ENCODE results near the gene NDUFAF2. TPM values are rescaled to one million over a fixed set of nuclear protein-coding genes. Genes with fewer than 3 reads are reported as not detected.

NDUFAF2 gene
- total and polyA plus RNA-seq, 2 of the 13 experiments (the other 11 are each of a cell fraction or from before 2014, with no cell fraction given), result 34.0 to 78.4 TPM

- TF ChIP-seq SNAI1 (CRISPR knock-in tag; IDR thresholded peaks at IDR 0.05; ENCODE audit: borderline replicate concordance), result no peak
Measured at GRCh38 chr5:60958088-60958487, 13.1 kb downstream of the NDUFAF2 start (continued).

DNA sequence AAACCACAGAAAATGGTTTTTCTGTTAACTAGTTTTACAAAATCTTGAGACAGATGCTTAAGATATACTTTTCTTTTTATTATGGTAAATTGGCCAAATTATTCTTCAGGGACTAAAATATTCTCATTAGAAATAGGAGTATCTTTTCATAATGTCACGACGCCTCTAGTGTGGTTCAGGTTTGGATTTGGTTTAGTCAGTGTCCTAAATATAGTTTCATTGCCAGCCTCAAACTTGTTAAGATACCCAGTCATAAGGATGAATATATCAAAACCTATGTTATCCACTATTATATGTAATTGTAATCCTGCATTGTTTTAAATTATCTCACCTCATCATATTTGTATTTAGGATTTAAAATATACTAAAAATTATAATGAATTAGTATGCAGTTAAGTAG lies 13.7 kb downstream of the NDUFAF2 start:
- ATAC-seq, result no peak
- ChIA-PET CTCF (ENCODE audit: low intra/inter-chr PET ratio, low total read pairs) (interaction anchor here (1.3 to 1.6 kb wide), 2 partner anchors 700 to 975 kb away, joined by 3 to 5 read pairs; no protein-coding TSS in a partner anchor), POLR2A (interaction anchor here (1.0 kb wide), 1 partner anchor 14 kb away, joined by 4 read pairs; the partner anchor contains the start of genes ERCC8 and NDUFAF2)
- 100% methylated on average over 2 of the region's 2 CpGs for WGBS (ENCODE audit: low lambda C conversion rate)
- Histone ChIP-seq H3K4me3 (replicated peaks in 1 of 3; ENCODE audit: insufficient read depth in 1 of 3, low read depth in 2 of 3, low read length in 3 of 3) (no peak overlapping the region), H4K20me1 (ENCODE audit: insufficient read depth, low read length) (no peaks in the 10 kb centered on the region), H3K9ac (ENCODE audit: insufficient read depth, low read depth, low read length) (no peak overlapping the region), H3K79me2 (ENCODE audit: insufficient read depth, low read length) (peaks cover 61% of the 10 kb centered on the region), H3K9me3 (ENCODE audit: low read length) (peaks cover 6% of the 10 kb centered on the region; the same call in 1 of the 2 replicates), H3K36me3 (replicated peaks in 1 of 2; ENCODE audit: control insufficient read depth in 1 of 2, insufficient read depth in 2 of 2, low read length in 2 of 2) (no peaks in the 10 kb centered on the region), H3K4me1 (ENCODE audit: insufficient read depth, low read length) (no peaks in the 10 kb centered on the region), H3K4me2 (ENCODE audit: low read depth, low read length) (no peak overlapping the region), H3K27ac (ENCODE audit: extremely low read length, insufficient read depth, low read length) (no peak overlapping the region), H2AFZ (ENCODE audit: low read length) (no peak overlapping the region), H3K27me3 (ENCODE audit: control insufficient read depth in 1 of 2, insufficient read depth in 2 of 2, low read length in 2 of 2) (no peaks in the 10 kb centered on the region)
- intact Hi-C loops (cut with micrococcal nuclease; ENCODE audit: unreplicated experiment), result loop anchor here (10.0 kb wide), 3 partner anchors 206 to 976 kb away; partner anchors contain the start of gene SMIM15
- DNase-seq (ENCODE audit: low spot score), result no peak
- no TSS peak for BruUV-seq (replicated peaks)
- in situ Hi-C loops (cut with HindIII; ENCODE audit: extremely low pct_ligation_motif_present, low pct_unique_long_range_greater_than_20kb), result loop anchor here (25.0 kb wide), 1 partner anchor 979 kb away; no protein-coding TSS in a partner anchor
- FAIRE-seq, result no peak
- TF ChIP-seq ZMYM3 (CRISPR knock-in tag; IDR thresholded peaks at IDR 0.05) (no peak), ZNF589 (CRISPR knock-in tag; conservative IDR thresholded peaks at IDR 0.05) (no peak)
- TF ChIP-seq, protein P1, sequence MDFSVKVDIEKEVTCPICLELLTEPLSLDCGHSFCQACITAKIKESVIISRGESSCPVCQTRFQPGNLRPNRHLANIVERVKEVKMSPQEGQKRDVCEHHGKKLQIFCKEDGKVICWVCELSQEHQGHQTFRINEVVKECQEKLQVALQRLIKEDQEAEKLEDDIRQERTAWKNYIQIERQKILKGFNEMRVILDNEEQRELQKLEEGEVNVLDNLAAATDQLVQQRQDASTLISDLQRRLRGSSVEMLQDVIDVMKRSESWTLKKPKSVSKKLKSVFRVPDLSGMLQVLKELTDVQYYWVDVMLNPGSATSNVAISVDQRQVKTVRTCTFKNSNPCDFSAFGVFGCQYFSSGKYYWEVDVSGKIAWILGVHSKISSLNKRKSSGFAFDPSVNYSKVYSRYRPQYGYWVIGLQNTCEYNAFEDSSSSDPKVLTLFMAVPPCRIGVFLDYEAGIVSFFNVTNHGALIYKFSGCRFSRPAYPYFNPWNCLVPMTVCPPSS (IDR thresholded peaks at IDR 0.05), result no peak

GRCh38 chr5:60959156-60959555 lies 14.2 kb downstream of the NDUFAF2 start:
- H3K4me3 ChIP-seq (replicated peaks in 1 of 3; ENCODE audit: insufficient read depth in 1 of 3, low read depth in 2 of 3, low read length in 3 of 3), result no peak overlapping the region
- intact Hi-C loops (cut with micrococcal nuclease; ENCODE audit: unreplicated experiment) (loop anchor here (10.0 kb wide), 3 partner anchors 206 to 976 kb away; partner anchors contain the start of gene SMIM15), in situ Hi-C loops (cut with HindIII; ENCODE audit: extremely low pct_ligation_motif_present, low pct_unique_long_range_greater_than_20kb) (loop anchor here (25.0 kb wide), 1 partner anchor 978 kb away; no protein-coding TSS in a partner anchor)
- H3K36me3 ChIP-seq (replicated peaks in 1 of 2; ENCODE audit: control insufficient read depth in 1 of 2, insufficient read depth in 2 of 2, low read length in 2 of 2), result no peaks in the 10 kb centered on the region
- H3K9me3 ChIP-seq (ENCODE audit: low read length), result peaks cover 6% of the 10 kb centered on the region; the same call in 1 of the 2 replicates
- FAIRE-seq (no peak), ATAC-seq (no peak), DNase-seq (ENCODE audit: low spot score) (no peak)
- ChIA-PET CTCF (ENCODE audit: low intra/inter-chr PET ratio, low total read pairs) (interaction anchor here (1.3 to 1.6 kb wide), 2 partner anchors 700 to 975 kb away, joined by 3 to 5 read pairs; no protein-coding TSS in a partner anchor), POLR2A (interaction anchor here (1.0 kb wide), 1 partner anchor 14 kb away, joined by 4 read pairs; the partner anchor contains the start of genes ERCC8 and NDUFAF2)
- H3K9ac ChIP-seq (ENCODE audit: insufficient read depth, low read depth, low read length), result no peak overlapping the region
- no peaks in the 10 kb centered on the region for H4K20me1 ChIP-seq (ENCODE audit: insufficient read depth, low read length)
- H3K27me3 ChIP-seq (ENCODE audit: control insufficient read depth in 1 of 2, insufficient read depth in 2 of 2, low read length in 2 of 2), result no peaks in the 10 kb centered on the region
- no peak overlapping the region for H3K27ac ChIP-seq (ENCODE audit: extremely low read length, insufficient read depth, low read length)
- no peak overlapping the region for H3K4me2 ChIP-seq (ENCODE audit: low read depth, low read length)
- H3K4me1 ChIP-seq (ENCODE audit: insufficient read depth, low read length), result no peaks in the 10 kb centered on the region
- H3K79me2 ChIP-seq (ENCODE audit: insufficient read depth, low read length), result peaks cover 56% of the 10 kb centered on the region
- BruUV-seq (replicated peaks), result no TSS peak
- no peak for TF ChIP-seq NFATC3 (CRISPR knock-in tag; IDR thresholded peaks at IDR 0.05)
- TF ChIP-seq STAG1 (CRISPR knock-in tag; IDR thresholded peaks at IDR 0.05), result 0 out of 2 replicates have a peak, but pooled peaks have one; percentile 8
- TF ChIP-seq ZSCAN29 (CRISPR knock-in tag; conservative IDR thresholded peaks at IDR 0.05), result no peak
- no peak for TF ChIP-seq SRF (IDR thresholded peaks at IDR 0.05; ENCODE audit: low read depth, low read length)
- no peak for TF ChIP-seq ZNF891 (CRISPR knock-in tag; IDR thresholded peaks at IDR 0.05)
- no peak for TF ChIP-seq ZNF776 (CRISPR knock-in tag; IDR thresholded peaks at IDR 0.05)
- TF ChIP-seq, protein P2, sequence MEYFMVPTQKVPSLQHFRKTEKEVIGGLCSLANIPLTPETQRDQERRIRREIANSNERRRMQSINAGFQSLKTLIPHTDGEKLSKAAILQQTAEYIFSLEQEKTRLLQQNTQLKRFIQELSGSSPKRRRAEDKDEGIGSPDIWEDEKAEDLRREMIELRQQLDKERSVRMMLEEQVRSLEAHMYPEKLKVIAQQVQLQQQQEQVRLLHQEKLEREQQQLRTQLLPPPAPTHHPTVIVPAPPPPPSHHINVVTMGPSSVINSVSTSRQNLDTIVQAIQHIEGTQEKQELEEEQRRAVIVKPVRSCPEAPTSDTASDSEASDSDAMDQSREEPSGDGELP (IDR thresholded peaks at IDR 0.05; ENCODE audit: borderline replicate concordance, low read depth), result no peak
- no peak overlapping the region for H2AFZ ChIP-seq (ENCODE audit: low read length)
